Endothelial cell of umbilical vein (primary cell): ENCODE results near the gene CLDN6. TPM values are rescaled to one million over a fixed set of nuclear protein-coding genes. Genes with fewer than 3 reads are reported as not detected.

ENCODE experiments used
- BruUV-seq: library from RNA; stranded (reverse); fragments of 400-500 nt; replicated peaks from 2 replicates; lab custom pipeline; 2021; lab: Mats Ljungman, UMichigan
- CTCF ChIA-PET: fragments of 300-600, 350-600 bp; sonication (Branson Sonifier 250); formaldehyde crosslinking; loops from one replicate; lab custom pipeline; 2021; ENCODE audit warnings: antibody characterized with exemption, inconsistent platforms; lab: Charles Lee
- POLR2A ChIA-PET: fragments of 300-600, 350-600 bp; sonication (Branson Sonifier 250); formaldehyde crosslinking; loops from one replicate; lab custom pipeline; 2021; ENCODE audit warnings: antibody characterized with exemption, inconsistent platforms; lab: Charles Lee
- DNase-seq: peaks from one replicate; pipeline ENCODE4 v3.0.0-alpha.2; 2011; ENCODE audit warnings: low read depth, low spot score
- FAIRE-seq: peaks from 2 replicates; lab custom pipeline; 2011; peaks lifted over from hg19 to GRCh38; lab: Jason Lieb, UNC
- H2AFZ ChIP-seq: 2 replicates; pipeline ENCODE4 v1.6.0; 2012; ENCODE audit warnings: low read depth, low read length, control low read depth, inconsistent platforms
- H3K27ac ChIP-seq: 2 replicates; pipeline ENCODE4 v1.5.1; 2011; ENCODE audit warnings: low read depth, mild to moderate bottlenecking, control low read depth, low read length, moderate library complexity; ENCODE audit not compliant: insufficient read depth
- H3K27me3 ChIP-seq, 2 experiments: 2 replicates each; pipeline versions ENCODE4 v1.6.0 to v1.6.1; 2011; ENCODE audit warnings: low read length in 2 of 2, mixed read lengths in 1 of 2; ENCODE audit not compliant: control insufficient read depth in 2 of 2, insufficient read depth in 2 of 2
- H3K36me3 ChIP-seq, 2 experiments: 2 replicates in 1 of 2; 3 replicates in 1 of 2; pipeline ENCODE4 v1.5.1; 2011; ENCODE audit warnings: low read length in 2 of 2, mild to moderate bottlenecking in 1 of 2, moderate library complexity in 1 of 2; ENCODE audit not compliant: control insufficient read depth in 2 of 2, insufficient read depth in 2 of 2; ENCODE audit errors: extremely low read depth in 1 of 2
- H3K4me1 ChIP-seq: 3 replicates; pipeline ENCODE4 v1.5.1; 2011; ENCODE audit warnings: mild to moderate bottlenecking, low read length; ENCODE audit not compliant: control insufficient read depth, insufficient read depth; ENCODE audit errors: extremely low read depth
- H3K4me2 ChIP-seq: 2 replicates; pipeline ENCODE4 v1.6.1; 2011; ENCODE audit warnings: low read length, control low read depth, mixed read lengths; ENCODE audit not compliant: insufficient read depth
- H3K4me3 ChIP-seq, 3 experiments: fragments of 200-600 bp in 1 of 3; sonication (generic), shearing (Covaris generic) in 1 of 3; replicated peaks in 1 of 3; 2 replicates each; pipeline ENCODE4 v1.5.1; 2011 to 2016; ENCODE audit warnings: control low read depth in 3 of 3, low read length in 3 of 3, mild to moderate bottlenecking in 2 of 3, inconsistent platforms in 1 of 3, low read depth in 1 of 3, moderate library complexity in 1 of 3; ENCODE audit not compliant: insufficient read depth in 1 of 3
- H3K79me2 ChIP-seq: 2 replicates; pipeline ENCODE4 v1.6.0; 2012; ENCODE audit warnings: low read length, inconsistent platforms; ENCODE audit not compliant: control insufficient read depth, insufficient read depth
- H3K9ac ChIP-seq: replicated peaks from 2 replicates; pipeline ENCODE3; 2011; ENCODE audit warnings: low read length, control low read depth; ENCODE audit not compliant: insufficient read depth; ENCODE audit errors: extremely low read depth
- H3K9me1 ChIP-seq: replicated peaks from 3 replicates; pipeline ENCODE4 v1.6.0; 2011; ENCODE audit warnings: mild to moderate bottlenecking, low read length; ENCODE audit not compliant: control insufficient read depth, insufficient read depth; ENCODE audit errors: extremely low read depth
- H3K9me3 ChIP-seq: replicated peaks from 2 replicates; pipeline ENCODE4 v1.5.1; 2012; ENCODE audit warnings: low read length, inconsistent platforms; ENCODE audit not compliant: control insufficient read depth, insufficient read depth
- H4K20me1 ChIP-seq: replicated peaks from 2 replicates; pipeline ENCODE3; 2011; ENCODE audit warnings: mild to moderate bottlenecking, low read length; ENCODE audit not compliant: control insufficient read depth, insufficient read depth; ENCODE audit errors: extremely low read depth
- CTCF ChIP-seq, 2 donors: IDR thresholded peaks; 1 replicate in 1 of 2; 2 replicates in 1 of 2; pipeline ENCODE4 v1.5.1; 2011; ENCODE audit warnings: low read length in 2 of 2, mild to moderate bottlenecking in 2 of 2, moderate library complexity in 2 of 2, control low read depth in 1 of 2, inconsistent platforms in 1 of 2, low read depth in 1 of 2; ENCODE audit not compliant: insufficient read depth in 1 of 2; ENCODE audit errors: extremely low read depth in 1 of 2
- EZH2 ChIP-seq: IDR thresholded peaks from 2 replicates; pipeline ENCODE4 v1.6.1; 2012; ENCODE audit warnings: borderline replicate concordance, low read depth, mild to moderate bottlenecking, moderate library complexity, low read length, inconsistent platforms; ENCODE audit not compliant: severe bottlenecking
- dilution Hi-C: fragments of 300-500 bp; cut with MboI; formaldehyde crosslinking; loops from one replicate; pipeline ENCODE4 v1.15.0; 2019; ENCODE audit warnings: low sequenced_read_pairs; ENCODE audit not compliant: extremely low pct_ligation_motif_present
- intact Hi-C: fragments of 100-400 bp; cut with micrococcal nuclease; formaldehyde crosslinking; loops from one replicate; pipeline ENCODE4 v1.10.0; 2022
- polyA plus RNA-seq, 4 experiments: library from polyadenylated mRNA; depleted of rRNA in 3 of 4; stranded (reverse) in 3 of 4; unstranded in 1 of 4; fragments of >200 nt; gene quantifications; 2 replicates each; pipeline versions ENCODE4 v1.2.1 to v1.2.3, GENCODE V29; 2011 to 2012; ENCODE audit warnings: missing spikeins in 1 of 4
- total RNA-seq: library from RNA; stranded (reverse); gene quantifications from 2 replicates; pipeline ENCODE4 v1.2.3, GENCODE V29; 2021

Gene CLDN6
- total and polyA plus RNA-seq, 2 donors (not counting 3 experiments of a cell fraction or from before 2014, with no cell fraction given) = 0.28 TPM; not detected in 1

GRCh38 chr16:3029491-3030221 is 11.7 kb upstream of the CLDN6 start:
- H3K27me3 ChIP-seq = peaks cover 36 to 41% of the 10 kb centered on the region in 2 experiments
- intact Hi-C loops = loop anchor here (2.0 kb wide), 1 partner anchor 29 kb away; no protein-coding TSS in a partner anchor
- H2AFZ ChIP-seq = no peak overlapping the region
- DNase-seq (no peak), FAIRE-seq (peak; percentile 4)
- no peak overlapping the region for H3K4me2 ChIP-seq
- POLR2A ChIA-PET = no interaction called here
- no peaks in the 10 kb centered on the region for H3K9me3 ChIP-seq
- no peak overlapping the region for H3K9ac ChIP-seq
- no peak overlapping the region for H3K27ac ChIP-seq
- no TSS peak for BruUV-seq
- no peak overlapping the region for H3K4me3 ChIP-seq
- dilution Hi-C loops = no loop called here
- no peaks in the 10 kb centered on the region for H3K9me1 ChIP-seq
- peaks cover 0 to 9% of the 10 kb centered on the region in 2 experiments for H3K36me3 ChIP-seq
- peak; percentile 76 for TF ChIP-seq EZH2
- no peak for TF ChIP-seq CTCF (IDR thresholded peaks at IDR 0.05; ENCODE audit: extremely low read depth in 1 of 2, insufficient read depth in 1 of 2, low read depth in 1 of 2, low read length in 2 of 2)
- no peaks in the 10 kb centered on the region for H3K4me1 ChIP-seq
- CTCF ChIA-PET = interaction anchor here (1.5 to 8.8 kb wide), 7 partner anchors 9 to 121 kb away, joined by 4 to 200 read pairs (median 57); partner anchors contain the start of genes HCFC1R1, MMP25, THOC6 and TNFRSF12A
- no peaks in the 10 kb centered on the region for H4K20me1 ChIP-seq
- H3K79me2 ChIP-seq = no peaks in the 10 kb centered on the region
